Heart left ventricle (tissue), 16 donors: ENCODE data around the gene WDFY3. TPM values are rescaled to one million over a fixed set of nuclear protein-coding genes. Genes with fewer than 3 reads are reported as not detected.

Source experiments
- ATAC-seq, 4 donors: fragments of 200-7000 bp; cut with Tn5 transposase; one replicate each; pipeline ENCODE4 v1.9.1; 2020 to 2022; ENCODE audit warnings: moderate library complexity in 4 of 4, mild to moderate bottlenecking in 3 of 4, moderate number of reproducible peaks in 1 of 4
- DNase-seq, 5 donors: peaks; one replicate each; pipeline ENCODE4 v3.0.0-alpha.2; 2020
- H3K27ac ChIP-seq, 12 donors: fragments of 200-600 bp; sonication (generic) in 4 of 12; one replicate each; pipeline versions ENCODE4 v1.5.0 to v1.8.0; 2016 to 2022; ENCODE audit warnings: mild to moderate bottlenecking in 2 of 12
- H3K27me3 ChIP-seq, 9 donors: fragments of 200-600 bp; sonication (generic) in 2 of 9; one replicate each; pipeline versions ENCODE4 v1.5.1 to v1.8.0; 2016 to 2022; ENCODE audit warnings: mild to moderate bottlenecking in 3 of 9
- H3K36me3 ChIP-seq, 9 donors: fragments of 200-600 bp; sonication (generic) in 2 of 9; one replicate each; pipeline versions ENCODE4 v1.5.0 to v1.8.0; 2018 to 2022; ENCODE audit warnings: mild to moderate bottlenecking in 2 of 9
- H3K4me1 ChIP-seq, 12 donors: fragments of 200-600 bp; sonication (generic) in 4 of 12; one replicate each; pipeline versions ENCODE4 v1.5.0 to v1.8.0; 2016 to 2022; ENCODE audit warnings: mild to moderate bottlenecking in 3 of 12
- H3K4me3 ChIP-seq, 12 donors: fragments of 200-600 bp; sonication (generic) in 4 of 12; one replicate each; pipeline versions ENCODE4 v1.5.0 to v1.8.0; 2017 to 2022; ENCODE audit warnings: mild to moderate bottlenecking in 9 of 12, moderate library complexity in 4 of 12
- H3K9me3 ChIP-seq, 12 donors: fragments of 200-600 bp; sonication (generic) in 4 of 12; one replicate each; pipeline versions ENCODE4 v1.5.0 to v1.8.0; 2016 to 2022; ENCODE audit warnings: mild to moderate bottlenecking in 1 of 12
- CTCF ChIP-seq, 12 donors: fragments of 200-600 bp; sonication (generic) in 4 of 12; IDR thresholded peaks; one replicate each; pipeline versions ENCODE4 v1.5.0 to v1.8.0; 2018 to 2022; ENCODE audit warnings: antibody characterized with exemption in 12 of 12, mild to moderate bottlenecking in 5 of 12
- POLR2A ChIP-seq, 2 donors: fragments of 450-650 bp; IDR thresholded peaks; one replicate each; pipeline ENCODE4 v1.6.1; 2017; ENCODE audit warnings: antibody characterized with exemption in 2 of 2, mild to moderate bottlenecking in 2 of 2, moderate library complexity in 2 of 2
- WGBS, 4 donors: extraction: QIAGEN DNeasy Blood & Tissue Kit in 2 of 4; methylation state at CpG; one replicate each; pipeline versions ENCODE4 v1.1.5 to v1.1.7; 2013 to 2018; 5-methylcytosine and 5-hydroxymethylcytosine counted together
- intact Hi-C, 10 donors: fragments of 100-400 bp; cut with DNase I; formaldehyde crosslinking; loops; one replicate each; pipeline versions ENCODE4 v1.11.1 to v1.14.2; 2022
- polyA plus RNA-seq, 2 donors: library from polyadenylated mRNA; stranded (reverse); fragments of 200-250 nt; gene quantifications; one replicate each; pipeline ENCODE4 v1.2.3, GENCODE V29; 2013
- total RNA-seq, 9 donors: library from RNA; depleted of rRNA in 2 of 9; stranded (reverse); fragments of >200 nt in 2 of 9; fragmentation: NEBNext Ultra II Directional in 3 of 9; extraction: Animal tissue kit (Norgen Biotek cat#: 25700) in 3 of 9; gene quantifications; one replicate each; pipeline versions ENCODE4 v1.1.0 to v1.2.4, GENCODE V29; 2016 to 2023
- donor health status: ischemic (EF 13 %, LVEDD 7.1; RV severe dilation, severe dysfunction).
- donor health status: healthy with polysubstance abuse.
- donor health status: DM: no; HTN: yes; CAD: no.
- donor health status: DM: no; HTN: no; CAD: no.
- donor health status: ischemic (EF 25% LVEDD 6.9; RV normal size, moderate dysfunction).
- donor health status: ischemic (EF 25% LVEDD 5.7; RV mildly dilated, moderate dysfunction).
- donor health status: healthy.
- donor health status: DM: yes; HTN: yes; CAD: no.
- donor health status: ischemic (EF 35%, LVEDD 5.7; RV mildly dilated, moderate dysfunction).
- donor health status: nonischemic (EF 11% LVEDD 7.7; RV severe dilation, severe dysfunction).
- donor health status: DM: yes; HTN: yes; CAD: no.
- donor health status: PGD.
- donor health status: ischemic (EF 29% LVEDD 5.4; RV normal size, mild dysfunction).
- donor health status: nonischemic (EF 23%, LVEDD 6.1; RV moderate dilation, normal function).

The WDFY3 gene
- total and polyA plus RNA-seq, 11 donors, result 5.0 to 103 (median 40.4) TPM

GRCh38 chr4:84699001-84699671, 267.4 kb downstream of the WDFY3 start:
- peaks cover 0 to 100% (median 84%) of the 10 kb centered on the region in 9 donors for H3K36me3 ChIP-seq

GRCh38 chr4:84697615-84698201, 268.8 kb downstream of the WDFY3 start:
- no peaks in the 10 kb centered on the region for H3K27me3 ChIP-seq
- intact Hi-C loops, result no loop called here
- no peak overlapping the region for H3K27ac ChIP-seq
- DNase-seq (no peak), ATAC-seq (no peak)
- peaks cover 0 to 100% (median 84%) of the 10 kb centered on the region in 9 donors for H3K36me3 ChIP-seq
- TF ChIP-seq CTCF (IDR thresholded peaks at IDR 0.05), result no peak
- no peak for TF ChIP-seq POLR2A (IDR thresholded peaks at IDR 0.05)
- 85 to 92% (median 87%) methylated on average over 4 of the region's 4 CpGs for WGBS, 4 donors
- H3K9me3 ChIP-seq, result no peaks in the 10 kb centered on the region
- H3K4me3 ChIP-seq, result no peak overlapping the region
- no peaks in the 10 kb centered on the region for H3K4me1 ChIP-seq

More at GRCh38 chr4:84699001-84699671, 267.4 kb downstream of the WDFY3 start:
- no peaks in the 10 kb centered on the region for H3K27me3 ChIP-seq
- DNase-seq, result no peak
- H3K9me3 ChIP-seq, result no peaks in the 10 kb centered on the region
- 92 to 94% (median 92%) methylated on average over 6 of the region's 6 CpGs for WGBS, 4 donors
- H3K4me3 ChIP-seq, result no peak overlapping the region
- H3K27ac ChIP-seq, result peak overlapping the region in 1 of 12 donors; percentile 5
- H3K4me1 ChIP-seq, result no peaks in the 10 kb centered on the region
- intact Hi-C loops, result no loop called here
- TF ChIP-seq CTCF (IDR thresholded peaks at IDR 0.05), result no peak
- no peak for TF ChIP-seq POLR2A (IDR thresholded peaks at IDR 0.05)
- no peak for ATAC-seq

GRCh38 chr4:84697159-84697558, 269.3 kb downstream of the WDFY3 start:
- 94 to 98% (median 96%) methylated on average over 2 of the region's 2 CpGs for WGBS, 4 donors
- Histone ChIP-seq H3K4me3 (no peak overlapping the region), H3K4me1 (peaks cover 0 to 2% (median 0%) of the 10 kb centered on the region in 12 donors), H3K27me3 (no peaks in the 10 kb centered on the region), H3K27ac (no peak overlapping the region), H3K36me3 (peaks cover 0 to 100% (median 84%) of the 10 kb centered on the region in 9 donors), H3K9me3 (no peaks in the 10 kb centered on the region)
- ATAC-seq, result no peak
- intact Hi-C loops, result no loop called here
- no peak for TF ChIP-seq CTCF (IDR thresholded peaks at IDR 0.05)
- no peak for TF ChIP-seq POLR2A (IDR thresholded peaks at IDR 0.05)
- no peak for DNase-seq

- DNase-seq, result no peak
- Histone ChIP-seq H3K4me1 (peaks cover 0 to 25% (median 0%) of the 10 kb centered on the region in 12 donors), H3K4me3 (no peak overlapping the region), H3K9me3 (no peaks in the 10 kb centered on the region), H3K36me3 (peaks cover 0 to 100% (median 97%) of the 10 kb centered on the region in 9 donors), H3K27ac (peak overlapping the region in 1 of 12 donors; percentile 44), H3K27me3 (no peaks in the 10 kb centered on the region)
- TF ChIP-seq POLR2A (IDR thresholded peaks at IDR 0.05), result no peak
- no peak for TF ChIP-seq CTCF (IDR thresholded peaks at IDR 0.05)
- 96 to 100% (median 98%) methylated on average over 1 of the region's 1 CpG for WGBS, 4 donors
- intact Hi-C loops, result no loop called here
- no peak for ATAC-seq
Observed at GRCh38 chr4:84691800-84692199, 274.7 kb downstream of the WDFY3 start.
